Mesenchymal stem cell (in vitro differentiated cells and primary cell): Measurements from ENCODE around the gene GFOD2.

Source experiments
- DNase-seq: peaks from one replicate; pipeline ENCODE4 v3.0.0-alpha.2; 2013
- H2AFZ ChIP-seq: one replicate; pipeline ENCODE4 v1.6.1; 2013; ENCODE audit warnings: low read depth, mild to moderate bottlenecking, control low read depth, inconsistent platforms, low read length, moderate library complexity
- H2AK5ac ChIP-seq: 2 replicates; pipeline ENCODE4 v1.6.1; 2013; ENCODE audit warnings: low read length, moderate library complexity, mild to moderate bottlenecking, inconsistent platforms; ENCODE audit not compliant: severe bottlenecking
- H2BK120ac ChIP-seq: one replicate; pipeline ENCODE4 v1.6.1; 2013; ENCODE audit warnings: low read depth, mild to moderate bottlenecking, inconsistent platforms, low read length, moderate library complexity
- H2BK12ac ChIP-seq, 2 experiments: one replicate each; pipeline ENCODE4 v1.6.1; 2013; ENCODE audit warnings: inconsistent platforms in 2 of 2, low read length in 2 of 2, mild to moderate bottlenecking in 2 of 2, moderate library complexity in 2 of 2, control low read depth in 1 of 2
- H2BK15ac ChIP-seq: one replicate; pipeline ENCODE4 v1.6.1; 2013; ENCODE audit warnings: mild to moderate bottlenecking, low read depth, inconsistent platforms; ENCODE audit not compliant: poor library complexity, severe bottlenecking
- H2BK5ac ChIP-seq: 2 replicates; pipeline ENCODE4 v1.6.1; 2013; ENCODE audit warnings: low read depth, mild to moderate bottlenecking, low read length, control low read depth, inconsistent platforms; ENCODE audit not compliant: poor library complexity, severe bottlenecking
- H3K14ac ChIP-seq, 2 experiments: one replicate each; pipeline ENCODE4 v1.6.1; 2013; ENCODE audit warnings: inconsistent platforms in 2 of 2, low read length in 2 of 2, control low read depth in 1 of 2, mild to moderate bottlenecking in 1 of 2, moderate library complexity in 1 of 2
- H3K18ac ChIP-seq, 2 experiments: one replicate each; pipeline ENCODE4 v1.6.1; 2013; ENCODE audit warnings: inconsistent platforms in 2 of 2, low read length in 2 of 2, control low read depth in 1 of 2, low read depth in 1 of 2, mild to moderate bottlenecking in 1 of 2
- H3K23ac ChIP-seq, 2 experiments: one replicate each; pipeline ENCODE4 v1.6.1; 2013; ENCODE audit warnings: inconsistent platforms in 2 of 2, low read length in 2 of 2, mild to moderate bottlenecking in 2 of 2, moderate library complexity in 2 of 2, control low read depth in 1 of 2
- H3K27ac ChIP-seq: 2 replicates; pipeline ENCODE4 v1.5.1; 2013; ENCODE audit warnings: mild to moderate bottlenecking, moderate library complexity, low read length, control low read depth, inconsistent platforms; ENCODE audit not compliant: poor library complexity, severe bottlenecking
- H3K27me3 ChIP-seq, 2 experiments: 2 replicates each; pipeline versions ENCODE4 v1.6.1 to v1.7.0; 2013; ENCODE audit warnings: low read length in 2 of 2, mild to moderate bottlenecking in 2 of 2, moderate library complexity in 2 of 2, control low read depth in 1 of 2, inconsistent platforms in 1 of 2; ENCODE audit not compliant: control insufficient read depth in 1 of 2, insufficient read depth in 1 of 2
- H3K36me3 ChIP-seq, 2 experiments: 2 replicates each; pipeline versions ENCODE4 v1.6.1 to v1.7.0; 2013; ENCODE audit warnings: low read length in 2 of 2, control low read depth in 1 of 2, inconsistent platforms in 1 of 2, low read depth in 1 of 2, mild to moderate bottlenecking in 1 of 2; ENCODE audit not compliant: insufficient read depth in 2 of 2, control insufficient read depth in 1 of 2
- H3K4ac ChIP-seq, 2 experiments: one replicate each; pipeline ENCODE4 v1.6.1; 2013; ENCODE audit warnings: inconsistent platforms in 2 of 2, low read length in 2 of 2, mild to moderate bottlenecking in 2 of 2, moderate library complexity in 2 of 2, control low read depth in 1 of 2, low read depth in 1 of 2
- H3K4me1 ChIP-seq: 2 replicates; pipeline ENCODE4 v1.6.1; 2013; ENCODE audit warnings: low read depth, low read length, control low read depth; ENCODE audit not compliant: control insufficient read depth, insufficient read depth
- H3K4me2 ChIP-seq: 2 replicates; pipeline ENCODE4 v1.6.1; 2013; ENCODE audit warnings: low read length, mild to moderate bottlenecking, inconsistent platforms; ENCODE audit not compliant: poor library complexity, severe bottlenecking
- H3K4me3 ChIP-seq, 2 experiments: 2 replicates each; pipeline versions ENCODE4 v1.5.1 to v1.7.0; 2013; ENCODE audit warnings: low read length in 2 of 2, mild to moderate bottlenecking in 2 of 2, control low read depth in 1 of 2, low read depth in 1 of 2; ENCODE audit not compliant: insufficient read depth in 1 of 2
- H3K79me1 ChIP-seq: replicated peaks from 2 replicates; pipeline ENCODE4 v1.6.1; 2013; ENCODE audit warnings: mild to moderate bottlenecking, control low read depth, low read length, inconsistent platforms; ENCODE audit not compliant: poor library complexity, severe bottlenecking
- H3K9ac ChIP-seq: 2 replicates; pipeline ENCODE4 v1.7.0; 2013; ENCODE audit warnings: mild to moderate bottlenecking, low read length, moderate library complexity
- H3K9me3 ChIP-seq: 2 replicates; pipeline ENCODE4 v1.7.0; 2013; ENCODE audit warnings: mild to moderate bottlenecking, low read length; ENCODE audit not compliant: control insufficient read depth
- H4K8ac ChIP-seq: one replicate; pipeline ENCODE4 v1.6.1; 2013; ENCODE audit warnings: inconsistent platforms, mild to moderate bottlenecking, low read length, moderate library complexity
- H4K91ac ChIP-seq: one replicate; pipeline ENCODE4 v1.6.1; 2013; ENCODE audit warnings: mild to moderate bottlenecking, low read length, inconsistent platforms
- WGBS: methylation state at CpG from one replicate; pipeline ENCODE4 v1.1.7; 2013; ENCODE audit warnings: mixed read lengths; 5-methylcytosine and 5-hydroxymethylcytosine counted together

GFOD2 gene

DNA sequence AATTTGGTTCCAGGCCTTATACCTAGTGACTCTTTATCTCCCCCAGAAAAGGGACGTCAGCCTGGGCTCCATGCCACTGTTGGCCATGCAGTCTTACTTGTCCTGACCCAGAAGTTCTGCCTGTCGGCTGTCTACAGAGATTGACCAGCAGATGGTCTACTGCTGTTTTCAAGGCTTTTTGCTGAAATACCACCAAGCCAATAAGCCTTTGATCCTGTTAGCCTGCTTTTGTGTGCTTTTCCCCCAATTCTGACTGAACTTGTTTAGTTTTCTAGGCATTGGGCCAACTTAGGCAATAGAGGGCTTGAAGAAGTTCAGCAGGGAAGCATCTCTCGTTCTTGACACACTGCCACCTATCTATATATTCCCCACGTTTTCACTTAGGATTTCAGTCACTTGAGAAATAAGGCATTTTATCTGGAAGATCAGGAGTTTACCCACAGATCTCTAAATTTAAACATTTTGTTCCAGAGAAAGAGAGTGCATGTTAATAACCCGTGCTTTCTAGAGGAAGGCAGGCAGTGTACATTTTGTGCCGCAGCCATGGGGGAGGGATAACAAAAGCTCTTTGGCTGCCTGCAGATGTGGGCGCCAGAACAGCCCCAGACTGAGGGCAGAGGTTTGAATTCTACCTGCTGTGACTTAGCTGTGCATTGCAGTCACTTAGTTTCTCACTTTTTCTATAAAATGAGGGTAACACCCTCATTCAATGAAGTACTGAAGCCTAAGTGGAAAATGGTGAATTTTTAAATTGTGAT is 86.5 kb downstream of the GFOD2 start:
- H3K18ac ChIP-seq: no peak overlapping the region
- WGBS: 93% methylated on average over 5 of the region's 7 CpGs
- no peak overlapping the region for H4K8ac ChIP-seq
- no peak overlapping the region for H3K14ac ChIP-seq
- H3K4me2 ChIP-seq: no peak overlapping the region
- H4K91ac ChIP-seq: no peak overlapping the region
- H3K4me1 ChIP-seq: no peaks in the 10 kb centered on the region
- no peak overlapping the region for H2BK120ac ChIP-seq
- H3K79me1 ChIP-seq: peaks cover 31% of the 10 kb centered on the region
- H3K4me3 ChIP-seq: no peak overlapping the region
- H2BK12ac ChIP-seq: no peak overlapping the region
- H3K9ac ChIP-seq: no peak overlapping the region
- H3K9me3 ChIP-seq: no peaks in the 10 kb centered on the region
- H3K27ac ChIP-seq: no peak overlapping the region
- no peak overlapping the region for H2AFZ ChIP-seq
- H3K4ac ChIP-seq: no peak overlapping the region
- no peak overlapping the region for H2AK5ac ChIP-seq
- peaks cover 58 to 62% of the 10 kb centered on the region in 2 experiments for H3K36me3 ChIP-seq
- H3K23ac ChIP-seq: no peak overlapping the region
- no peak overlapping the region for H2BK15ac ChIP-seq
- DNase-seq: peak; percentile 10
- no peaks in the 10 kb centered on the region for H3K27me3 ChIP-seq
- no peak overlapping the region for H2BK5ac ChIP-seq

GRCh38 chr16:67628216-67628615 is 90.9 kb downstream of the GFOD2 start:
- Histone ChIP-seq H3K9ac (no peak overlapping the region), H3K79me1 (peaks cover 20% of the 10 kb centered on the region), H2AFZ (no peak overlapping the region), H3K18ac (no peak overlapping the region), H4K91ac (no peak overlapping the region), H3K23ac (no peak overlapping the region), H3K4me2 (no peak overlapping the region), H2AK5ac (no peak overlapping the region), H3K27me3 (no peaks in the 10 kb centered on the region), H2BK15ac (no peak overlapping the region), H3K4me1 (no peaks in the 10 kb centered on the region), H3K27ac (no peak overlapping the region), H3K4me3 (no peak overlapping the region), H3K9me3 (no peaks in the 10 kb centered on the region), H2BK120ac (no peak overlapping the region), H3K14ac (no peak overlapping the region), H4K8ac (no peak overlapping the region), H3K4ac (no peak overlapping the region), H2BK12ac (no peak overlapping the region), H3K36me3 (peaks cover 52 to 69% of the 10 kb centered on the region in 2 experiments), H2BK5ac (no peak overlapping the region)
- DNase-seq: no peak
- 99% methylated on average over 14 of the region's 14 CpGs for WGBS
